ENCODE results near the gene FANCG. TPM values are rescaled to one million over a fixed set of nuclear protein-coding genes. Genes with fewer than 3 reads are reported as not detected.

Gene FANCG
- total RNA-seq, 1 donor from 2014 or later = 22.0 TPM

DNA sequence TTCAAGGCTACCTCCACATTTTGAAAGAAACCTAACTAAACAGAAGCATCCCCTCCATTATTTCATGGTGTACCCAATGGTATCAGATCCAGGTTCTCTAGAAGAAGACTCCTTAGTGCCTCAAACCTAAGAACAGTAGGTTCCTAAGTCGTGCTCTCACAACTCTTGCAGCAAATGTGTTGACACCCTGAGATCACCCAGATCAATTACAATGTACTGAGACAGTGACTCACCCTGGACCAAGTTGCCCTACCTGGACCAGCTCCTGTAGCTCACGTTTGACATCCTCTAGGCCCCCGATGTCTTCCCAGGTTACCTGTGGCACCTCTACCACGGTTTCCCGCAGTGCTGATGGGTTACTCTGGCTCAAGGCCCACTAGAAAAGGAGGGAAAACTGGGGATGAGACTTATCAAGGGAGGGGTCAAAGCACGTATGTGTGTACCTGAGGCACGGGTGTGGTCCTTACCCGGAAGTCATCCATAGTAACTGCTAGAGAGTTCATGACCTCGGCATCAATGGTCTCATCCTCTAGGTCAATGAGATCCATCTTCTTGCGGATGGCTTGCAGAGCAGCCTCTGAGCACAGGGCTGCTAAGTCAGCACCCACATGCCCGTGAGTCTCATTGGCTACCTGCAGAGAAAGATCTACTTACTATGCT is 19.1 kb downstream of the FANCG start:
- ATAC-seq = peak; percentile 29

GRCh38 chr9:35059438-35059837 is 20.3 kb downstream of the FANCG start:
- no peak for ATAC-seq

DNA sequence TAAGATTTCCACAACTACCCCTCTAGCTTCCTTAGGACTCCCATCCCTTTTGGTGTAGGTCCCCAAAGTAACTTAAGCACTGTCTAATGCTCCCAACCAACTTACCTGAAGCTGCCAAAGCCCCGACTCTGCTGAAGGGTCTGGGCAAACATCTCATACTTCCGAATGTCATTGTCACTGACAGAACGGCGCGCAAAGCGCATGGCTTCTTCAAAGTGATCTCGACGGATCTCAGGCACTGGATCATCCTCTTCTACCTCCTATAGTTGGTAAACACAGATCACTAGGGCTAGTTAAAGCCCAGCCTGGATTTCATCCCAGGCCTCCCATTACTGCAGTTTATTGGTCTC is 22.5 kb downstream of the FANCG start:
- no peak for ATAC-seq

DNA sequence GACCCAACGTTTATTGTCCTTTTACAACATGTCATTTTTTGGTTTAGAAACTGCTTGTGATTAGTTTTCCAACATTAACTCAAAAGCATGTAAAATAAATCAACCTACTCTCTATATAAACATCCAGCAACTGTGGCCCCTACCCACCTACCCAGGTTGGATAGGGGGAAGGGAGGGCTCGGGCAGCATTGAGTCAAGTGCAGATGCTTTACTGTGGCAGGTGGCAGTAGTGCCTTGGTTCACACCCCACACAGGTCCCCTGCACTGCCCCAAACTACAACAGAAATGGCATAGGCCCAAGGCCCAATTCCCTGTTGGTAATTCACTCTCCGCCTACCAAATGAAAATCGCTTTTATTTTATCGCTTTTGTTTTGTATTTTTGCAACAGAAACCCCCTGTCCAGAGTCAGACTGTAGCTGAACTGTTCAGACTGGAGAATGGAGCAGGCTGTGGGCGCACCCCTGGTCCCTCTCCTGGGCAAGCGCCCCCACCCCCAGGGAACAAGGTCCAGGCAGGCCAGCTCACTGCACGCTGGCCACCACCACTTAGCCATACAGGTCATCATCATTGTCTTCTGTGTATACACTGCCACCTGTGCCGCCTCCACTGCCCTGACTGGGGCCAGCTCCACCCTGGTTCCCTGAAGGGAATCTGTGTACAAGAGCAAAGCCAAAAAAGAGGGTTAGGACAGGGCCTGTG is 23.0 kb downstream of the FANCG start:
- peak; percentile 14 for ATAC-seq

DNA sequence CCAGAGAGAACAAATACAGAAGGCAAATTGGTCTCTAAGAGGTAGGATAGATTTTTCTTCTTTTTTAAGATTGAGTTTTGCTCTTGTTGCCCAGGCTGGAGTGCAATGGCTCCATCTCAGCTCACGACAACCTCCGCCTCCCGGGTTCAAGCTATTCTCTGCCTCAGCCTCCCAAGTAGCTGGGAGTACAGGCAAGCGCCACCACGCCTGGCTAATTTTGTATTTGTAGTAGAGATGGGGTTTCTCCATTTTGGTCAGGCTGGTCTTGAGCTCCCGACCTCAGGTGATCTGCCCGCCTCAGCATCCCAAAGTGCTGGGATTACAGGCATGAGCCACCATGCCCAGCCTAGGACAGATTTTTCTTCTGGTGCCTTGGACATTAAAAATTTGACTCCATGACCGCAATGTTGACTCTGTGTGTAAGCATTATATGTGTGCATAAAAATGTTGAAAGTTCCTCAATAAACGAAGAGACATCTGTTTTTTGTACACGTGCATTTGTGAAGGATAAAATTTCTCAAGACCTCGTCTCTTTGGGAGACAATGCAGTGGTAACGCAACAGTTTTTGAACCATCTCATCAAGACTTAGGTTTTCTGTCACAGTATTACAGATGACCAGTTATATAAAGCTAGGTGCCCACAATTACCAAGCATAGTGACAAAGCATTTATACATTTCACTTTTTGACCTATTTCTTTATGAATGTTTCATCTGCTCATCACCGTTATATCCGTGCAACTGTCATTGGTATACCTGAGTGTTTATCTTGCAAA is 24.7 kb downstream of the FANCG start:
- no peak for ATAC-seq

GRCh38 chr9:35054185-35054835 is 25.4 kb downstream of the FANCG start:
- ATAC-seq = no peak

GRCh38 chr9:35051069-35051967 is 28.4 kb downstream of the FANCG start:
- peak; percentile 80 for ATAC-seq

DNA sequence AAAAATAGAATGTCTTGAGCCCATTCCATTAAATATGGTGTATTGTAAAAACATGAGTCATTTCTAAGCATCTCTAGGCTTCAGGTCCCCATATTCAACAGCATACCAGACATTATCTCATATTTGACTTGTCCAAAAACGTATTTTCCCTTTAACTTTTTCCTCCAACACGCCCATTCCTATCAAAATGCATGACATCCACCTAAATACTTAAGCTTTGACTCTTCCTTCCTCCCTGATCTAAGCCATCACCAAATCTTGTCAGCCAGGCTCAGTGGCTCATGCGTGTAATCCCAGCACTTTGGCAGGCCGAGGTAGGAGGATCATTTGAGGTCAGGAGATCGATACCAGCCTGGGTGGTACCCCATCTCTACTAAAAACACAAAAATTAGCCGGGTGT is 31.2 kb downstream of the FANCG start:
- no peak for ATAC-seq

- ATAC-seq = no peak
Observed at GRCh38 chr9:35044071-35044470, 35.7 kb downstream of the FANCG start.

DNA sequence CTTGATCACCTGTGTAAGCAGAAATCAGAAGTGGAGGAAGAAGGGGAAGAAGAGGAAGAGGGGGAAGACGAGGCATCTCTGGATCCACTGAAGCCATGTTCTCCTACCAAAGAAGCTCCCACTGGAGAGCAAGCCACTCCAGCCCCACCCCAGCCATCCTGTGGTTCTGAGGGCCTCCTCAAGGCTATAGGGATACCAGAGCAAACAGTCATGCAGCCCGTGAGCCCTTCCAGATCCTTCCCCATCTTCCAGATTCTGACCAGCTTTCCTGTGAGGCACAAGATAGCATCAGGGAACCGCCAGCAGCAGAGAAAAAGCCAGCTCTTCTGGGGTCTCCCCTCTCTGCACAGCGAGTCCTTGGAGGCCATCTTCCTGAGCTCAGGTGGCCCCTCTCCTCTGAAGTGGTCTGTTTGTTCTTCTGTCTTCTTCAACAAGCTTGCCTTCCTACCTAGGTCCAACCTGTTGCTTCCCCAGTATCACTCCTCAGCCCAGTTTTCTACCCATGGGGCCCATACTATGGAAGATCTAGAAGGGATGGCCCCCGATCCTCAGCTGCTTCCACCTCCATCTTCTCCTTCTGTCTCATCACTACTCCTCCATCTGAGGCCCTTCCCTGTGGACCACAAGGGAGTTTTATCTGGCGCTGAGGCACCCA is 36.7 kb downstream of the FANCG start:
- no peak for ATAC-seq

DNA sequence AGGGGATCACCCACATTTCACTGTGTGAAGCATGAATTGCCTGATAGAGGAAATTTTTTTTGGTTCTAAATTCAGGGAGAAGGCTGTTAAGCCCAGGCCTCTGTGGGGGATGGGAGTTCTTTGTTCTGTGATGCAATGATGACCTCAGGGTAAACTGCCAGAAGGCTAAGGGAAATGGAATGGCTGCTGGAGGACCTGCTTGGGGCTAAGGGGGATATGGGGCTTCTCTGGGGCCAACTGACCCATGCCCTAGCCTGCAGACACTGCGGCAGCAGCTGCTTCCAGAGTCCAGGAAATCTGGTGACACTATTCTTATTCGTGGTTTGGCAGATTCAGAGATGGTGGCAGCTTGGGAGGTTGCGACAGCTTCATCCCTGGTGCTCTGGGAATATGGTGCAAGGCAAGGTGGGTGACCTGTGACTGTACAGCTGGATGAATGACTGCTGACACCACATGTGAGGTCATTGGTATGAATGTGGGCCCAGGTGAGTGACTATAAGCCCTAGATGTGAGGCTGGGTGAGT is 37.6 kb downstream of the FANCG start:
- peak; percentile 56 for ATAC-seq

DNA sequence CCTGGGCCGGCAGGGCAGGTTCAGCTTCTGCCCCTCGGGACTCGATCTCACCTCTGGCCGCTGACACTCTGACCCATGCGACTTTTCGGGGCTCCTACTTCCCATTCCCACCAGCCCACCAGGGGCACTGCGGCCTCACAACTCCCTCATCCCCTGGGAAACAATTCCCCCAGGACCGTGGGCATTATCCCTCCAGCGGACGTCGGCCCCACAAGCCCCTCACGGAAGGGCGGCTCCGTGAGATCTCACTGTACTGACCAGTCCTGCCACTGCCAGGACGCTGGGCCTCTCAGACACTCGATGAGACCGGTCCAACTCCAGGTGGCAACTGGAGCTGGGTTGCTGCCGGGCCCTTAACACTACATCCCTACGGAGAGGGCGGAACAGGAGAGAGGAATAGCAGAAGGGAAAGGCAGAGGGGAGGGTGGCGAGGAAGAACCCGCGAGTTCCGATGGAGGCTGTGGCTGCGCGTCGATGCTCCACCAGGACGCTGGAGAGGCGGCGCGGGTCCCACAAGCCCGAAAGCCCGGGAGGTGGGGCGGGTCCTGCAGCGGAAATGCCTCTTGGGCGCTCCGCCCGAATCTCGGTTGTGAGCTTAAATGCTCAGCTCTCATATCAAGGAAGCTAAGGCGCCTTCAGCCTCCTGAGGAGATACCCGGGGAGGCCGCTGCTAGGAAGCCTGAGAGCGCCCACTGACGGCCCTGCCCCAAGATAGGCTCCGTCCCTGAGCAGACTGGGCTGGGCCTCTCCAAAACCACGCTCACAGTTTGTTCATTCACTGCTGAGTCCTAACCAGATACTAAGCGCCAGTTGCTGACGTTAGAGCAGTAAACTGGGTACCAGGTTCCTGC is 43.7 kb downstream of the FANCG start:
- ATAC-seq = peak; percentile 58

DNA sequence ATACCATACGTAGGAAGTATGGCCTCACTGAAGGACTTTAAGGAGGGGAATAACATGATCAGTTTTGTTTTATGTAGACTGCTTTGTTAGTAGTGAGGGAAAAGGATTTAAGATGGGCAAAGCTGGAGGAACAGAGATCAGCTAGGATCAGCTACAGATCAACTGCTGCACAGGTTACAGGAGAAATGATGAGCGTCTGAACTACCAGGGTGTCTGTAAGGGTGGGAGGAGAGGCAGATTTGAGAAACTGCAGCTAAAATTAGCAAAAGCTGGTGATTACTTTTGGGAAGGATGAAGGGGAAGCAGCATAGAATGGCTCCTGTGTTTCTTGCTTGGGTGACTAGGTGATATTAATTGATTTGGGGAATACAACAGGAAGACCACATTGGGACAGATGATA is 46.6 kb downstream of the FANCG start:
- ATAC-seq = no peak

- peak; percentile 19 for ATAC-seq
Observed at GRCh38 chr9:35029852-35030251, 49.9 kb downstream of the FANCG start.

DNA sequence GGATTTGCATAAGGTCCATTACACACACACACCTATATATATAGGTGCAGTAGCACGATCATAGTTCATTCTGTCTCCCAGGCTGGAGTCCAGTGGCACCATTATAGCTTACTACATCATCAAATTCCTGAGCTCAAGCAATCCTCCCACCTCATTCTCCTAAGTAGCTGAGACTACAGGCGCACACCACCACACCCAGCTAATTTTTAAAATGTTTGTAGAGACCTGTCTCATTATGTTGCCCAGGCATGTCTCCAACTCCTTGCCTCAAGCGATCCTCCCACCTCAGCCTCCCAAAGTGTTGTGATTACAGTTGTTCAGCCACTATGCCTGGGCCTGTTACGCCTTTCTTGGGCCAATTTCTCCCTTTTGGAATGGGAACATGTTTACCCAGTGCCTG is 50.5 kb downstream of the FANCG start:
- peak; percentile 42 for ATAC-seq

DNA sequence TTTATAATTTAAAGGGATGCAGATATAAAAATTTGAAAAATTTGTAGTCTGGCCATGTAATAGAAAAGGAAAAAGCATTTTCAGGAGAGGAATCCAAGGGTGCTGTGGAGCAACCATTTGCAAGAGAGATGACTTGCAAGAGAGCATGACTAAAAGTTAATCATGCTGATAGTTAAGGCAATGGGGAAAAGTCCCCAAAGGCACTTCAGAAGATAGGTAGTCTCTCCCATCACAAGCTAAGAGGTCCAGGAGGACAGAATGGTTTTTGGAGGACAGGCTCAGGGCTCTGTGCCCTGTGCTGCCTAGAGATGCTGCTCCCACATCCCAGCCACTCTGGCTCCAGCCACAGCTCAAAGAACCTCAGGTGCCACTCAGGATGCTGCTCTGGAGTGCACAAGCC is 51.4 kb downstream of the FANCG start:
- ATAC-seq = peak; percentile 25

GRCh38 chr9:35027860-35028259 is 51.9 kb downstream of the FANCG start:
- no peak for ATAC-seq

DNA sequence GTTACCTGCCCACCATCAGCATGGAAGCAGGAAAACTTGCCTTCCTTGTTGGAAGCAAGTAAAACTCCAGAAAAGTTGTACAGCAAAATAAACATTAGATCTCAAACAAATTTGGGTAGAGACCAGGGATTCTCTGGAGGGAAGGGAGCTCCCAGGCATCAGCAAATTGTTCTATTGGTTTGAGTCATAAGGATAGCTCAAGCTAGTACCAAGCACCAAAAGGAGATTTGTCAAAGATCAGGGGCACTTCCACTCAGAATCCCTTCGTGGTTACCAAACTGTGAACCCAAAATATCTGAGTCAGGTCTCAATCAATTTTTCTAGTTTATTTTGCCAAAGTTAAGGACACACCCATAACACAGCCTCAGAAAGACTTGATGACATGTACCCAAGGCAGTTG is 52.4 kb downstream of the FANCG start:
- ATAC-seq = no peak

- no peak for ATAC-seq
Observed at GRCh38 chr9:35026671-35027070, 53.1 kb downstream of the FANCG start.
